RPMI8226 (cell line): ENCODE data around the gene NR5A1.

Source experiments
- DNase-seq: peaks from one replicate; pipeline ENCODE4 v3.0.0-alpha.2; 2015

Gene NR5A1

GRCh38 chr9:124479371-124479770 is 27.8 kb downstream of the NR5A1 start:
- DNase-seq: no peak

- no peak for DNase-seq
Measured at GRCh38 chr9:124478354-124478753, 28.8 kb downstream of the NR5A1 start.

GRCh38 chr9:124477648-124478285 is 29.4 kb downstream of the NR5A1 start:
- DNase-seq: no peak

GRCh38 chr9:124477211-124477647 is 30.0 kb downstream of the NR5A1 start:
- DNase-seq: peak; percentile 50

- no peak for DNase-seq
Measured at GRCh38 chr9:124475868-124476690, 31.1 kb downstream of the NR5A1 start.

- DNase-seq: no peak
Measured at GRCh38 chr9:124475158-124475867, 31.9 kb downstream of the NR5A1 start.

GRCh38 chr9:124474151-124474550 is 33.0 kb downstream of the NR5A1 start:
- DNase-seq: no peak

GRCh38 chr9:124473310-124473709 is 33.9 kb downstream of the NR5A1 start:
- no peak for DNase-seq

GRCh38 chr9:124472770-124473169 is 34.4 kb downstream of the NR5A1 start:
- DNase-seq: no peak

- no peak for DNase-seq
Measured at GRCh38 chr9:124471761-124472160, 35.4 kb downstream of the NR5A1 start.

- DNase-seq: no peak
Measured at GRCh38 chr9:124470726-124471125, 36.5 kb downstream of the NR5A1 start.

- no peak for DNase-seq
Measured at GRCh38 chr9:124470306-124470705, 36.9 kb downstream of the NR5A1 start.

GRCh38 chr9:124469011-124469832 is 38.0 kb downstream of the NR5A1 start:
- no peak for DNase-seq

- peak; percentile 77 for DNase-seq
Measured at GRCh38 chr9:124468061-124468740, 39.0 kb downstream of the NR5A1 start.

GRCh38 chr9:124467410-124468060 is 39.7 kb downstream of the NR5A1 start:
- no peak for DNase-seq

GRCh38 chr9:124465736-124466135 is 41.5 kb downstream of the NR5A1 start:
- DNase-seq: no peak

GRCh38 chr9:124462739-124463138 is 44.5 kb downstream of the NR5A1 start:
- no peak for DNase-seq

GRCh38 chr9:124458441-124458840 is 48.8 kb downstream of the NR5A1 start:
- no peak for DNase-seq

GRCh38 chr9:124457887-124458431 is 49.2 kb downstream of the NR5A1 start:
- DNase-seq: no peak

GRCh38 chr9:124457079-124457886 is 49.9 kb downstream of the NR5A1 start:
- no peak for DNase-seq
